Body of pancreas (tissue), 4 donors: ENCODE results near the gene FAM193A.

Experiments used
- POLR2A ChIP-seq, 3 donors: fragments of 450-650 bp; IDR thresholded peaks; one replicate each; pipeline ENCODE4 v1.6.1; 2016; ENCODE audit warnings: antibody characterized with exemption in 3 of 3, mild to moderate bottlenecking in 2 of 3
- TF ChIP-seq, protein P1 (sequence below), 7 experiments: fragments of 450-650 bp in 4 of 7; fragments of 200-600 bp in 3 of 7; sonication (generic) in 3 of 7; IDR thresholded peaks; one replicate each; pipeline ENCODE4 v1.5.1; 2016 to 2019; ENCODE audit warnings: antibody characterized with exemption in 7 of 7

DNA sequence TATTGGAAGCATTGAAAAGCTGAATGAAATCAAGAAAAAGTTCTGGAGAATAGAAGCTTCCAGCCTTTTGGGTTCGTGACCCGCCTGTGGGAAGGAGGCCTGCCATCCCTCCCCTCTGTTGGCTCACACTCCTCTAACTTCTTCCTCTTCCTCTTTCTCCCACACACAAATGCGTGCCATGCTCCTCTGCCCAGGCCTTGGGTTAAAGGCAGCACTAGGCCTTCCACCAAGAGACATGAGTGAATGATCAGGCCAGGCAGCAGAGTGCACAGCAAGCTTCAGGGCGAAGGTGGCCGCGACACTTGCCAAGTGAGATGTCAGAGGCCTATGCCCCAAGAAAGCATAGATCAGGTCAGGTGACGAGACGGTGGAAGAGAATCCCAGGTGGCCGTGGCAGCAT, 38.4 kb downstream of the FAM193A start:
- TF ChIP-seq, protein P1, sequence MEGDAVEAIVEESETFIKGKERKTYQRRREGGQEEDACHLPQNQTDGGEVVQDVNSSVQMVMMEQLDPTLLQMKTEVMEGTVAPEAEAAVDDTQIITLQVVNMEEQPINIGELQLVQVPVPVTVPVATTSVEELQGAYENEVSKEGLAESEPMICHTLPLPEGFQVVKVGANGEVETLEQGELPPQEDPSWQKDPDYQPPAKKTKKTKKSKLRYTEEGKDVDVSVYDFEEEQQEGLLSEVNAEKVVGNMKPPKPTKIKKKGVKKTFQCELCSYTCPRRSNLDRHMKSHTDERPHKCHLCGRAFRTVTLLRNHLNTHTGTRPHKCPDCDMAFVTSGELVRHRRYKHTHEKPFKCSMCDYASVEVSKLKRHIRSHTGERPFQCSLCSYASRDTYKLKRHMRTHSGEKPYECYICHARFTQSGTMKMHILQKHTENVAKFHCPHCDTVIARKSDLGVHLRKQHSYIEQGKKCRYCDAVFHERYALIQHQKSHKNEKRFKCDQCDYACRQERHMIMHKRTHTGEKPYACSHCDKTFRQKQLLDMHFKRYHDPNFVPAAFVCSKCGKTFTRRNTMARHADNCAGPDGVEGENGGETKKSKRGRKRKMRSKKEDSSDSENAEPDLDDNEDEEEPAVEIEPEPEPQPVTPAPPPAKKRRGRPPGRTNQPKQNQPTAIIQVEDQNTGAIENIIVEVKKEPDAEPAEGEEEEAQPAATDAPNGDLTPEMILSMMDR (IDR thresholded peaks at IDR 0.05), result no peak
- no peak for TF ChIP-seq POLR2A (IDR thresholded peaks at IDR 0.05)
